ENCODE results near the gene EXTL1.
A peak's percentile ranks its signal among the peaks of the same experiment; 100 is the strongest.

The EXTL1 gene

GRCh38 chr1:25997828-25998761 is 23.5 kb upstream of the EXTL1 start, which contains the start of gene PAFAH2:
PAFAH2 (minus strand) TSS chr1:25998063; CDS start chr1:25990816, 7,247 bp downstream.
- DNase-seq, result peak; percentile 98

GRCh38 chr1:25999041-25999800 is 22.4 kb upstream of the EXTL1 start:
- no peak for DNase-seq

- no peak for DNase-seq
These were observed 18.3 kb upstream of the EXTL1 start for GRCh38 chr1:26003262-26003661.

- DNase-seq, result no peak
These were observed 17.8 kb upstream of the EXTL1 start for GRCh38 chr1:26003756-26004155.

- peak; percentile 27 for DNase-seq
These were observed 16.0 kb upstream of the EXTL1 start for GRCh38 chr1:26005434-26006105.

GRCh38 chr1:26006710-26007109 is 14.9 kb upstream of the EXTL1 start:
- no peak for DNase-seq

GRCh38 chr1:26009796-26010447 is 11.7 kb upstream of the EXTL1 start:
- DNase-seq, result peak; percentile 56

GRCh38 chr1:26010825-26011224 is 10.8 kb upstream of the EXTL1 start:
- DNase-seq, result no peak

- DNase-seq, result peak; percentile 88
These were observed 8.7 kb upstream of the EXTL1 start for GRCh38 chr1:26012864-26013263.

- DNase-seq, result no peak
These were observed 7.4 kb upstream of the EXTL1 start for GRCh38 chr1:26014179-26014578.

- DNase-seq, result no peak
These were observed 6.2 kb upstream of the EXTL1 start for GRCh38 chr1:26015358-26015757.

- peak; percentile 71 for DNase-seq
These were observed 5.2 kb upstream of the EXTL1 start for GRCh38 chr1:26016258-26016952.

- DNase-seq, result no peak
These were observed 4.5 kb upstream of the EXTL1 start for GRCh38 chr1:26016953-26017545.

- DNase-seq, result no peak
These were observed 4.0 kb upstream of the EXTL1 start for GRCh38 chr1:26017606-26018005.

GRCh38 chr1:26019641-26020315 is 1.8 kb upstream of the EXTL1 start:
- DNase-seq, result peak; percentile 51

GRCh38 chr1:26020330-26020768 is 1.2 kb upstream of the EXTL1 start:
- no peak for DNase-seq

GRCh38 chr1:26020941-26021646 is 481 bp upstream of the EXTL1 start:
- no peak for DNase-seq

GRCh38 chr1:26022404-26022779 is 817 bp downstream of the EXTL1 start:
- DNase-seq, result no peak

- no peak for DNase-seq
These were observed 1.4 kb downstream of the EXTL1 start for GRCh38 chr1:26023009-26023408.

GRCh38 chr1:26023826-26024225 is 2.3 kb downstream of the EXTL1 start:
- no peak for DNase-seq
